Endothelial cell of umbilical vein (primary cell): ENCODE measurements around the gene CAMK2G.

ENCODE experiments used
- EZH2 ChIP-seq: IDR thresholded peaks from 2 replicates; pipeline ENCODE4 v1.6.1; 2012; ENCODE audit warnings: borderline replicate concordance, low read depth, mild to moderate bottlenecking, moderate library complexity, low read length, inconsistent platforms; ENCODE audit not compliant: severe bottlenecking
- FOS ChIP-seq: IDR thresholded peaks from 2 replicates; pipeline ENCODE4 v1.6.1; 2011; ENCODE audit warnings: mild to moderate bottlenecking, low read length, moderate library complexity, borderline replicate concordance; ENCODE audit not compliant: insufficient read depth
- GATA2 ChIP-seq: IDR thresholded peaks from 2 replicates; pipeline ENCODE4 v1.7.0; 2011; ENCODE audit warnings: low read depth, mild to moderate bottlenecking, moderate library complexity, mixed read lengths, low read length; ENCODE audit not compliant: insufficient read length, insufficient read depth
- JUN ChIP-seq: IDR thresholded peaks from 2 replicates; pipeline ENCODE4 v1.6.1; 2011; ENCODE audit warnings: borderline replicate concordance, low read depth; ENCODE audit not compliant: insufficient read length, insufficient read depth
- MAX ChIP-seq: IDR thresholded peaks from 2 replicates; pipeline ENCODE4 v1.6.1; 2011; ENCODE audit not compliant: insufficient read depth, insufficient read length
- MYC ChIP-seq: IDR thresholded peaks from one replicate; pipeline ENCODE4 v1.6.1; 2011; ENCODE audit warnings: mild to moderate bottlenecking, low read depth, low read length
- POLR2A ChIP-seq: IDR thresholded peaks from 2 replicates; pipeline ENCODE4 v1.6.1; 2012; ENCODE audit warnings: low read depth, mild to moderate bottlenecking, control low read depth, low read length
- POLR2AphosphoS5 ChIP-seq: IDR thresholded peaks from 2 replicates; pipeline ENCODE4 v1.6.1; 2012; ENCODE audit warnings: low read depth, mild to moderate bottlenecking, control low read depth, low read length, moderate library complexity; ENCODE audit not compliant: insufficient read depth
- TF ChIP-seq, protein P1 (sequence below), 2 donors: IDR thresholded peaks; 1 replicate in 1 of 2; 2 replicates in 1 of 2; pipeline ENCODE4 v1.5.1; 2011; ENCODE audit warnings: low read length in 2 of 2, mild to moderate bottlenecking in 2 of 2, moderate library complexity in 2 of 2, control low read depth in 1 of 2, inconsistent platforms in 1 of 2, low read depth in 1 of 2; ENCODE audit not compliant: insufficient read depth in 1 of 2; ENCODE audit errors: extremely low read depth in 1 of 2

DNA sequence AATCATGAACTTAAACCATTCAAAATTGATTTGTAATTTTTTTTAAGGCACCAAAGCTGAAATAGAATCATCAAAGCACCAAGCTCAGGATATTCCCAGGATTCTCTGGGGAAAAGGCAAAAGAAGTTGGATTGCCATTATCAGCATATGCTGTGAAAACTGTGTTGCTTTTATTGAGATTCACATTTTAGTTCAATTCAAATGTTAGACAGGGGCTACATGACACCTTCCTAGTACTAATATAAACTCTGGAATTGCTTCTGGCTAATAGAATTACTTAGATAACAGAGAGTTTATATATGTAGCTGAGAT is 58.7 kb downstream of the CAMK2G start:
- TF ChIP-seq MAX (no peak), EZH2 (no peak), POLR2A (no peak), POLR2AphosphoS5 (no peak), FOS (no peak), JUN (no peak), MYC (no peak), GATA2 (no peak)
- TF ChIP-seq, protein P1, sequence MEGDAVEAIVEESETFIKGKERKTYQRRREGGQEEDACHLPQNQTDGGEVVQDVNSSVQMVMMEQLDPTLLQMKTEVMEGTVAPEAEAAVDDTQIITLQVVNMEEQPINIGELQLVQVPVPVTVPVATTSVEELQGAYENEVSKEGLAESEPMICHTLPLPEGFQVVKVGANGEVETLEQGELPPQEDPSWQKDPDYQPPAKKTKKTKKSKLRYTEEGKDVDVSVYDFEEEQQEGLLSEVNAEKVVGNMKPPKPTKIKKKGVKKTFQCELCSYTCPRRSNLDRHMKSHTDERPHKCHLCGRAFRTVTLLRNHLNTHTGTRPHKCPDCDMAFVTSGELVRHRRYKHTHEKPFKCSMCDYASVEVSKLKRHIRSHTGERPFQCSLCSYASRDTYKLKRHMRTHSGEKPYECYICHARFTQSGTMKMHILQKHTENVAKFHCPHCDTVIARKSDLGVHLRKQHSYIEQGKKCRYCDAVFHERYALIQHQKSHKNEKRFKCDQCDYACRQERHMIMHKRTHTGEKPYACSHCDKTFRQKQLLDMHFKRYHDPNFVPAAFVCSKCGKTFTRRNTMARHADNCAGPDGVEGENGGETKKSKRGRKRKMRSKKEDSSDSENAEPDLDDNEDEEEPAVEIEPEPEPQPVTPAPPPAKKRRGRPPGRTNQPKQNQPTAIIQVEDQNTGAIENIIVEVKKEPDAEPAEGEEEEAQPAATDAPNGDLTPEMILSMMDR (IDR thresholded peaks at IDR 0.05; ENCODE audit: extremely low read depth in 1 of 2, insufficient read depth in 1 of 2, low read depth in 1 of 2, low read length in 2 of 2): no peak
